HFF-Myc (cell line): Measurements from ENCODE around the gene LGALS14.
"Not testable (repeated sequence)": the region's sequence is repeated elsewhere in the genome, so short reads cannot be mapped to it uniquely, and the experiment has no call there.

Experiments used
- DNase-seq: peaks from one replicate; pipeline ENCODE4 v3.0.0-alpha.2; 2011; ENCODE audit warnings: low read depth; ENCODE audit errors: extremely low read depth
- H3K4me3 ChIP-seq: replicated peaks from 2 replicates; pipeline ENCODE4 v1.5.1; 2011; ENCODE audit warnings: low read depth, mild to moderate bottlenecking, control low read depth, low read length
- CTCF ChIP-seq: IDR thresholded peaks from 2 replicates; pipeline ENCODE4 v1.5.1; 2012; ENCODE audit warnings: mild to moderate bottlenecking, low read depth, low read length, control low read depth; ENCODE audit errors: missing control alignments

The LGALS14 gene

GRCh38 chr19:39680593-39680992 is 23.7 kb upstream of the LGALS14 start:
- no peak for DNase-seq
- no peak for TF ChIP-seq CTCF
- no peak overlapping the region for H3K4me3 ChIP-seq

GRCh38 chr19:39681416-39681815 is 22.9 kb upstream of the LGALS14 start:
- DNase-seq, result no peak
- H3K4me3 ChIP-seq, result no peak overlapping the region
- TF ChIP-seq CTCF, result no peak

- no peak for DNase-seq
- TF ChIP-seq CTCF, result no peak
- no peak overlapping the region for H3K4me3 ChIP-seq
Observed at GRCh38 chr19:39684267-39684666, 20.0 kb upstream of the LGALS14 start.

GRCh38 chr19:39686739-39687138 is 17.5 kb upstream of the LGALS14 start:
- no peak overlapping the region for H3K4me3 ChIP-seq
- no peak for DNase-seq
- TF ChIP-seq CTCF, result no peak

GRCh38 chr19:39688637-39689036 is 15.6 kb upstream of the LGALS14 start:
- not testable (repeated sequence) for H3K4me3 ChIP-seq, DNase-seq

GRCh38 chr19:39692166-39692565 is 12.1 kb upstream of the LGALS14 start:
- TF ChIP-seq CTCF, result no peak
- H3K4me3 ChIP-seq, result no peak overlapping the region
- DNase-seq, result no peak

- DNase-seq, result no peak
- no peak overlapping the region for H3K4me3 ChIP-seq
- no peak for TF ChIP-seq CTCF
Observed at GRCh38 chr19:39692822-39693221, 11.5 kb upstream of the LGALS14 start.
